ENCODE results near the gene CRX.

DNA sequence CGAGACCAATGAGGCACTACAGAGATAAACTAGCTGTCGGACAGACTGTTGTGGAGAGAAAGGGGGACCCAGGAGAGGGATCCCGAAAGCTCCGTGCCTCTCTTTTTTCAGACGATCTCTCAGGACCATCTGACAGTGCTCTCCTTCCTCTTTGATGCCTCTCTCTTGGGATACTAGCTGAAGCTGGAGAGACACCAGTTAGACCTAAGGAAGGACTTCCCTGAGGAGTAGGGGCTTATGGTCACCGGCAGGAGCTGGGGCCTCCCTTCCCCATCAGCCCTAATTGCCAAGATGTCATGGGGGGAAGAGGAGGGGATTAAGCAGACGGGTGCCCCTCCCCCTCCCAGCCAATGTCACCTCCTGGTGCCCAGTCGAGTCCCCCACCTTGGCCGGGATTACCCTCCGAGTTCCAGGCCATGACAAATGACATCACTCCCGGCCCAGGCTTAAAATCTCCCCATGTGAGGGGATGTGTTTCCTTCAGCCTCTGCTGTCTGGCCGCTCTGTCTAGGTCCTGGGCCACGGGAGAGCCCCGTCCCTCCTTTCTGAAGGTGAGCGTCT lies at the start of gene CRX:
- TF ChIP-seq POLR2A (IDR thresholded peaks at IDR 0.05) (no peak), POLR2AphosphoS5 (IDR thresholded peaks at IDR 0.05) (no peak)
- TF ChIP-seq, protein P1, sequence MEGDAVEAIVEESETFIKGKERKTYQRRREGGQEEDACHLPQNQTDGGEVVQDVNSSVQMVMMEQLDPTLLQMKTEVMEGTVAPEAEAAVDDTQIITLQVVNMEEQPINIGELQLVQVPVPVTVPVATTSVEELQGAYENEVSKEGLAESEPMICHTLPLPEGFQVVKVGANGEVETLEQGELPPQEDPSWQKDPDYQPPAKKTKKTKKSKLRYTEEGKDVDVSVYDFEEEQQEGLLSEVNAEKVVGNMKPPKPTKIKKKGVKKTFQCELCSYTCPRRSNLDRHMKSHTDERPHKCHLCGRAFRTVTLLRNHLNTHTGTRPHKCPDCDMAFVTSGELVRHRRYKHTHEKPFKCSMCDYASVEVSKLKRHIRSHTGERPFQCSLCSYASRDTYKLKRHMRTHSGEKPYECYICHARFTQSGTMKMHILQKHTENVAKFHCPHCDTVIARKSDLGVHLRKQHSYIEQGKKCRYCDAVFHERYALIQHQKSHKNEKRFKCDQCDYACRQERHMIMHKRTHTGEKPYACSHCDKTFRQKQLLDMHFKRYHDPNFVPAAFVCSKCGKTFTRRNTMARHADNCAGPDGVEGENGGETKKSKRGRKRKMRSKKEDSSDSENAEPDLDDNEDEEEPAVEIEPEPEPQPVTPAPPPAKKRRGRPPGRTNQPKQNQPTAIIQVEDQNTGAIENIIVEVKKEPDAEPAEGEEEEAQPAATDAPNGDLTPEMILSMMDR (IDR thresholded peaks at IDR 0.05), result no peak

Data from sigmoid colon (tissue), 4 donors.